Measurements from ENCODE around the gene GALNTL6.

GRCh38 chr4:172683021-172683420 lies 869.8 kb downstream of the GALNTL6 start:
- TF ChIP-seq CTCF (IDR thresholded peaks at IDR 0.05): no peak
- TF ChIP-seq EP300 (IDR thresholded peaks at IDR 0.05; ENCODE audit: low read depth): no peak
